Renal pelvis (tissue), 4 donors: ENCODE data around the gene ACAD9. TPM values are rescaled to one million over a fixed set of nuclear protein-coding genes. Genes with fewer than 3 reads are reported as not detected.
"Not testable (repeated sequence)": the region's sequence is repeated elsewhere in the genome, so short reads cannot be mapped to it uniquely, and the experiment has no call there.

Source experiments
- DNase-seq: peaks from one replicate; pipeline ENCODE4 v3.0.0-alpha.2; 2013
- polyA plus RNA-seq, 3 donors: library from polyadenylated mRNA; unstranded; fragments of 120-200 nt; gene quantifications; one replicate each; pipeline ENCODE4 v1.2.1, GENCODE V29; 2013; ENCODE audit not compliant: insufficient read length in 3 of 3

Gene ACAD9
- polyA plus RNA-seq, 3 donors = 35.6 to 47.3 (median 46.6) TPM

- no peak for DNase-seq
Measured at GRCh38 chr3:128853826-128854225, 25.6 kb upstream of the ACAD9 start.

GRCh38 chr3:128854475-128854874, 24.9 kb upstream of the ACAD9 start:
- no peak for DNase-seq

GRCh38 chr3:128855569-128855968, 23.9 kb upstream of the ACAD9 start:
- no peak for DNase-seq

- no peak for DNase-seq
Measured at GRCh38 chr3:128858167-128858566, 21.3 kb upstream of the ACAD9 start.

GRCh38 chr3:128859630-128860029, 19.8 kb upstream of the ACAD9 start:
- DNase-seq = no peak

- no peak for DNase-seq
Measured at GRCh38 chr3:128861491-128861890, 17.9 kb upstream of the ACAD9 start.

- DNase-seq = no peak
Measured at GRCh38 chr3:128863560-128863959, 15.9 kb upstream of the ACAD9 start.

- no peak for DNase-seq
Measured at GRCh38 chr3:128864351-128864811, 15.0 kb upstream of the ACAD9 start.

- DNase-seq = peak; percentile 65
Measured at GRCh38 chr3:128864849-128865804, 14.3 kb upstream of the ACAD9 start.

GRCh38 chr3:128867200-128868125, 12.0 kb upstream of the ACAD9 start:
- no peak for DNase-seq

GRCh38 chr3:128870347-128870746, 9.1 kb upstream of the ACAD9 start:
- DNase-seq = no peak

GRCh38 chr3:128872282-128872681, 7.1 kb upstream of the ACAD9 start:
- DNase-seq = no peak

GRCh38 chr3:128872744-128873143, 6.7 kb upstream of the ACAD9 start:
- DNase-seq = no peak

- DNase-seq = no peak
Measured at GRCh38 chr3:128873244-128874022, 6.0 kb upstream of the ACAD9 start.

GRCh38 chr3:128874481-128875180, 4.8 kb upstream of the ACAD9 start:
- peak; percentile 19 for DNase-seq

- DNase-seq = peak; percentile 30
Measured at GRCh38 chr3:128875556-128876120, 3.8 kb upstream of the ACAD9 start.

GRCh38 chr3:128878011-128878457, 1.4 kb upstream of the ACAD9 start:
- DNase-seq = no peak

- peak; percentile 31 for DNase-seq
Measured at GRCh38 chr3:128878556-128879124, 780 bp upstream of the ACAD9 start.

- no peak for DNase-seq
Measured at GRCh38 chr3:128879991-128880390, 571 bp downstream of the ACAD9 start.

- DNase-seq = not testable (repeated sequence)
Measured at GRCh38 chr3:128880455-128880854, 1.0 kb downstream of the ACAD9 start.
